Testis (tissue), 3 donors: ENCODE results near the gene SLC9A9. TPM values are rescaled to one million over a fixed set of nuclear protein-coding genes. Genes with fewer than 3 reads are reported as not detected.

Experiments
- DNase-seq: peaks from one replicate; pipeline ENCODE4 v3.0.0-alpha.2; 2019
- H3K27ac ChIP-seq, 2 donors: fragments of 200-600 bp; sonication (generic); one replicate each; pipeline ENCODE4 v1.5.1; 2019
- H3K27me3 ChIP-seq: fragments of 200-600 bp; sonication (generic); one replicate; pipeline ENCODE4 v1.5.1; 2019
- H3K36me3 ChIP-seq: fragments of 200-600 bp; sonication (generic); one replicate; pipeline ENCODE4 v1.5.1; 2017; ENCODE audit warnings: low read depth; ENCODE audit errors: missing control alignments
- H3K4me1 ChIP-seq: fragments of 200-600 bp; sonication (generic); one replicate; pipeline ENCODE4 v1.5.1; 2019
- H3K4me3 ChIP-seq, 2 donors: fragments of 200-600 bp; sonication (generic); one replicate each; pipeline ENCODE4 v1.5.1; 2017 to 2019
- H3K9me3 ChIP-seq: fragments of 200-600 bp; sonication (generic); one replicate; pipeline ENCODE4 v1.5.1; 2017
- CTCF ChIP-seq, 3 experiments: fragments of 450-650 bp in 2 of 3; fragments of 200-600 bp in 1 of 3; sonication (generic) in 1 of 3; IDR thresholded peaks; one replicate each; pipeline ENCODE4 v1.5.1; 2016 to 2019; ENCODE audit warnings: antibody characterized with exemption in 3 of 3, mild to moderate bottlenecking in 2 of 3, moderate library complexity in 1 of 3
- POLR2A ChIP-seq: fragments of 450-650 bp; IDR thresholded peaks from one replicate; pipeline ENCODE4 v1.6.1; 2017; ENCODE audit warnings: antibody characterized with exemption, mild to moderate bottlenecking, moderate library complexity
- WGBS, 2 donors: methylation state at CpG; one replicate each; pipeline ENCODE4 v1.1.5; 2018; 5-methylcytosine and 5-hydroxymethylcytosine counted together
- intact Hi-C: fragments of 100-400 bp; cut with DNase I; formaldehyde crosslinking; loops from one replicate; pipeline ENCODE4 v1.15.1; 2023; ENCODE audit warnings: low total_unique reads
- polyA plus RNA-seq: library from polyadenylated mRNA; stranded (reverse); fragments of 350-450 nt; fragmentation: Illumina TruSeq; extraction: RNeasy Lipid Tissue Mini Kit (QIAGEN cat#74804); gene quantifications from one replicate; pipeline ENCODE4 v1.2.3, GENCODE V29; 2014; ENCODE audit warnings: low read depth, low replicate concordance; ENCODE audit not compliant: insufficient read depth
- total RNA-seq, 2 donors: library from RNA; depleted of rRNA; stranded (reverse); fragments of >200 nt; gene quantifications; one replicate each; pipeline ENCODE4 v1.2.3, GENCODE V29; 2016

SLC9A9 gene
- total and polyA plus RNA-seq, 3 donors from 2014 or later: 2.7 to 6.6 (median 4.3) TPM

- Histone ChIP-seq H3K4me1 (no peaks in the 10 kb centered on the region), H3K4me3 (no peak overlapping the region), H3K27ac (no peak overlapping the region), H3K9me3 (no peaks in the 10 kb centered on the region), H3K27me3 (no peaks in the 10 kb centered on the region), H3K36me3 (no peaks in the 10 kb centered on the region)
- WGBS, 2 donors: 88 to 93% methylated on average over 1 of the region's 1 CpG
- DNase-seq: no peak
- intact Hi-C loops: no loop called here
- TF ChIP-seq POLR2A: no peak
- no peak for TF ChIP-seq CTCF (IDR thresholded peaks at IDR 0.05)
Observed at GRCh38 chr3:143375698-143376097, 472.6 kb downstream of the SLC9A9 start.

GRCh38 chr3:143367171-143367570 lies 481.1 kb downstream of the SLC9A9 start:
- H3K27ac ChIP-seq: no peak overlapping the region
- intact Hi-C loops: no loop called here
- WGBS, 2 donors: 34 to 56% methylated on average over 1 of the region's 1 CpG
- no peaks in the 10 kb centered on the region for H3K27me3 ChIP-seq
- no peaks in the 10 kb centered on the region for H3K4me1 ChIP-seq
- H3K4me3 ChIP-seq: no peak overlapping the region
- TF ChIP-seq POLR2A (no peak), CTCF (IDR thresholded peaks at IDR 0.05) (no peak)
- no peak for DNase-seq
- H3K9me3 ChIP-seq: no peaks in the 10 kb centered on the region
- no peaks in the 10 kb centered on the region for H3K36me3 ChIP-seq

- no peak for TF ChIP-seq POLR2A
- TF ChIP-seq CTCF (IDR thresholded peaks at IDR 0.05): no peak
- Histone ChIP-seq H3K27ac (no peak overlapping the region), H3K9me3 (no peaks in the 10 kb centered on the region), H3K4me3 (no peak overlapping the region), H3K36me3 (no peaks in the 10 kb centered on the region), H3K27me3 (no peaks in the 10 kb centered on the region), H3K4me1 (no peaks in the 10 kb centered on the region)
- 63 to 69% methylated on average over 1 of the region's 1 CpG for WGBS, 2 donors
- intact Hi-C loops: no loop called here
- DNase-seq: no peak
Observed at GRCh38 chr3:143366672-143367071, 481.6 kb downstream of the SLC9A9 start.

- no peaks in the 10 kb centered on the region for H3K27me3 ChIP-seq
- intact Hi-C loops: no loop called here
- H3K9me3 ChIP-seq: no peaks in the 10 kb centered on the region
- 81 to 95% methylated on average over 1 of the region's 1 CpG for WGBS, 2 donors
- no peak overlapping the region for H3K27ac ChIP-seq
- no peaks in the 10 kb centered on the region for H3K4me1 ChIP-seq
- H3K36me3 ChIP-seq: no peaks in the 10 kb centered on the region
- no peak for TF ChIP-seq POLR2A
- no peak for TF ChIP-seq CTCF (IDR thresholded peaks at IDR 0.05)
- H3K4me3 ChIP-seq: no peak overlapping the region
- no peak for DNase-seq
Observed at GRCh38 chr3:143363949-143364348, 484.3 kb downstream of the SLC9A9 start.

GRCh38 chr3:143363276-143363675 lies 485.0 kb downstream of the SLC9A9 start:
- no peak for DNase-seq
- no peak overlapping the region for H3K27ac ChIP-seq
- no peaks in the 10 kb centered on the region for H3K27me3 ChIP-seq
- no peaks in the 10 kb centered on the region for H3K4me1 ChIP-seq
- no peak overlapping the region for H3K4me3 ChIP-seq
- H3K36me3 ChIP-seq: no peaks in the 10 kb centered on the region
- WGBS, 2 donors: 56 to 66% methylated on average over 3 of the region's 3 CpGs
- H3K9me3 ChIP-seq: no peaks in the 10 kb centered on the region
- TF ChIP-seq CTCF (IDR thresholded peaks at IDR 0.05) (no peak), POLR2A (no peak)
- intact Hi-C loops: no loop called here
